NCI-H748 (cell line): ENCODE measurements around the gene MAGEB1.

Source experiments
- DNase-seq: peaks from one replicate; lab custom pipeline; 2025; ENCODE audit not compliant: unreplicated experiment; lab: John Stamatoyannopoulos, UW

The MAGEB1 gene

DNA sequence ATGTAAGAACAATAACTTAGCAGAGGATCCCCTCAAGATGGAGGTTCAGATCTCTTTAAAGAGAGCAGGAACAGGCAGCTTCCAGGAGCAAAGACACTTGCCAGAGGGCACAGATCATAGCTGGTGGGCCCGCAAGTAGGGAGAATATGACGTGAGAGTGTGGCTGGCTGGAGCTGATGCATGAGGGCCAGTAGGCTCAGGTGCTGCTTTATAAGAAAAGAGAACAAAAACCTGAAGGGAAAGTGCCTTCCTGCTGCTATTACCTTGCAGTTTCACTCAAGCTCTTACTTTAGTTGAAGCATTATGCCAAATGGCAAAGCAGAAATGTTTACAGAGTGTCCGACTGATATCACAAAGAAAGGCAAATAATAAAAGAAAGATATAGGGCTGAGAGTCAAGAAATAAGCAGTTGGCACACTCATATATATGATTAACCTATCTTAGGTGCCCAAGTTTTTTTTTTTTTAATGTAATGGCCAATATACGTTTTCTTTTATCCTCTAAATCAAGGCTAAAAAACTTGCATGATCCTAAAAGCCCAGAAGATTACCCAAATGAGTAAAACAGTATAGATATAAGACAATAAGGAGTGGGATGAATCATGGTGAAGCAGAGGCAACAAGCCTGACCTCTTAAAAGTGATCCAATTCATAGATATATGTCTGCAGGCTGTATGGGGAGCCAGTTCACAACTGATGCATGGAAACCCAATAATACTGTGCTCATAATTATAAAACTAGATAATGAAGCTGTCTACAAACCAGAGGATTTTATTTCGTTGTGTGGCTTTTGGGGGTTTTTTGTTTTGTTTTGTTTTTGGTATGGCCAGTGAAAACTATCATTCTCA, 49.7 kb downstream of the MAGEB1 start:
- no peak for DNase-seq

DNA sequence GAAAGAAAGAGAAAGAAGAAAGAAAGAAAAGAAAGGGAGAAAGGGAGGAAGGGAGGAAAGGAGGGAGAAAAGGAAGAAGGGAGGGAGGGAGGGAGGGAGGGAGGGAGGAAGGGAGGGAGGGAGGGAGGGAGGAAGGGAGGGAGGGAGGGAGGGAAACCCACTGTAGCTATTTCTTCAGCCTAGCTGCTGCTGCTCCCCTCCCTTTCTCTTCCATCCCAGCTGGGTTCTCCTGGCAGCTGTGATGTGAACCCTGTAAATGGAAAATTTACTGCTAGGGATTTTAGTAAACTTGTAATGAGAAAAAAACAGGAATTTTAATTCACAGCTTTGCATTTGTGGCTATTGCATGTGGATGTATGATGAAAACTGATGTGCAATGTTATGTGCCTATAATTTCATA, 54.3 kb downstream of the MAGEB1 start:
- no peak for DNase-seq
